HepG2 (cell line): ENCODE results near the gene NFKBIA. TPM values are rescaled to one million over a fixed set of nuclear protein-coding genes. Genes with fewer than 3 reads are reported as not detected.
A peak's percentile ranks its signal among the peaks of the same experiment; 100 is the strongest.

Experiments used
- ATAC-seq: fragments of 200-7000 bp; cut with Tn5 transposase; 3 replicates; pipeline ENCODE4 v1.9.1; 2020; ENCODE audit warnings: mild to moderate bottlenecking, moderate library complexity
- BruUV-seq: library from RNA; stranded (reverse); fragments of 400-500 nt; replicated peaks from 2 replicates; lab custom pipeline; 2021; lab: Mats Ljungman, UMichigan
- CTCF ChIA-PET: fragments of 300-600 bp; formaldehyde crosslinking; extraction: SDS; loops from one replicate; lab custom pipeline; 2021; ENCODE audit warnings: low total read pairs, inconsistent platforms, low intra/inter-chr PET ratio; lab: Yijun Ruan, JAX
- POLR2A ChIA-PET: fragments of 350-600 bp; sonication (Branson Sonifier 250); formaldehyde crosslinking; loops from one replicate; lab custom pipeline; 2020; ENCODE audit warnings: antibody characterized with exemption, inconsistent platforms; lab: Yijun Ruan, JAX
- DNase-seq: peaks from one replicate; pipeline ENCODE4 v3.0.0-alpha.2; 2015; ENCODE audit warnings: low spot score
- FAIRE-seq: peaks from 3 replicates; lab custom pipeline; 2011; peaks lifted over from hg19 to GRCh38; lab: Jason Lieb, UNC
- H2AFZ ChIP-seq: one replicate; pipeline ENCODE4 v1.6.1; 2011; ENCODE audit warnings: low read length, inconsistent platforms
- H3K27ac ChIP-seq: fragments of 300-600 bp; 3 replicates; pipeline ENCODE4 v1.8.0; 2011; ENCODE audit warnings: mixed run types, mild to moderate bottlenecking, mixed read lengths, low read length, inconsistent platforms; ENCODE audit not compliant: insufficient read depth; ENCODE audit errors: extremely low read length
- H3K27me3 ChIP-seq, 2 experiments: fragments of 200-600 bp in 1 of 2; 2 replicates in 1 of 2; 3 replicates in 1 of 2; pipeline versions ENCODE4 v1.6.0 to v1.8.0; 2011; ENCODE audit warnings: low read length in 2 of 2, mild to moderate bottlenecking in 2 of 2, moderate library complexity in 2 of 2, inconsistent platforms in 1 of 2; ENCODE audit not compliant: insufficient read depth in 2 of 2, control insufficient read depth in 1 of 2
- H3K36me3 ChIP-seq, 2 experiments: fragments of 200-600 bp in 1 of 2; replicated peaks in 1 of 2; 2 replicates in 1 of 2; 3 replicates in 1 of 2; pipeline versions ENCODE4 v1.5.1 to v1.8.0; 2011; ENCODE audit warnings: low read length in 2 of 2, inconsistent platforms in 1 of 2; ENCODE audit not compliant: insufficient read depth in 2 of 2, control insufficient read depth in 1 of 2
- H3K4me1 ChIP-seq: 2 replicates; pipeline ENCODE4 v1.5.1; 2012; ENCODE audit warnings: low read length, inconsistent platforms; ENCODE audit not compliant: insufficient read depth
- H3K4me2 ChIP-seq: 2 replicates; pipeline ENCODE4 v1.6.0; 2011; ENCODE audit warnings: low read depth, low read length, inconsistent platforms
- H3K4me3 ChIP-seq, 3 experiments: fragments of 200-600 bp in 1 of 3; sonication (generic), shearing (Covaris generic) in 1 of 3; replicated peaks in 1 of 3; 2 replicates each; pipeline ENCODE4 v1.5.1; 2011 to 2016; ENCODE audit warnings: low read length in 3 of 3, inconsistent platforms in 2 of 3, low read depth in 2 of 3, mild to moderate bottlenecking in 2 of 3, control low read depth in 1 of 3, mixed read lengths in 1 of 3; ENCODE audit not compliant: insufficient read depth in 1 of 3
- H3K79me2 ChIP-seq: one replicate; pipeline ENCODE4 v1.6.1; 2011; ENCODE audit warnings: low read length, inconsistent platforms; ENCODE audit not compliant: insufficient read depth
- H3K9ac ChIP-seq: 2 replicates; pipeline ENCODE4 v1.6.0; 2011; ENCODE audit warnings: mild to moderate bottlenecking, low read depth, low read length, inconsistent platforms; ENCODE audit not compliant: insufficient read depth
- H3K9me3 ChIP-seq: 2 replicates; pipeline ENCODE4 v1.5.1; 2012; ENCODE audit warnings: mild to moderate bottlenecking, low read length
- H4K20me1 ChIP-seq: 2 replicates; pipeline ENCODE4 v1.6.0; 2011; ENCODE audit warnings: inconsistent platforms, mild to moderate bottlenecking, low read length, moderate library complexity; ENCODE audit not compliant: insufficient read depth
- BCL6 ChIP-seq: IDR thresholded peaks from 2 replicates; pipeline ENCODE4 v1.6.1; 2016; ENCODE audit warnings: missing genetic modification reagents, missing compliant biosample characterization
- DMTF1 ChIP-seq: sonication (generic); formaldehyde crosslinking; IDR thresholded peaks from 2 replicates; pipeline ENCODE4 v1.4.0; 2020; ENCODE audit warnings: mild to moderate bottlenecking, missing genetic modification reagents
- EHMT2 ChIP-seq: fragments of 200-600 bp; sonication (generic); IDR thresholded peaks from 2 replicates; pipeline ENCODE4 v1.7.0; 2017; ENCODE audit warnings: antibody characterized with exemption, low read depth, low read length, borderline replicate concordance
- EP300 ChIP-seq, 3 experiments: sonication (generic) in 1 of 3; formaldehyde crosslinking in 1 of 3; IDR thresholded peaks; 2 replicates each; pipeline versions ENCODE4 v1.5.1 to v1.6.1; 2011 to 2020; ENCODE audit warnings: low read depth in 2 of 3, low read length in 2 of 3, borderline replicate concordance in 1 of 3, improper control_type of control experiment in 1 of 3, mild to moderate bottlenecking in 1 of 3, missing genetic modification reagents in 1 of 3, moderate library complexity in 1 of 3
- HCFC1 ChIP-seq: fragments of 150-350 bp; IDR thresholded peaks from 2 replicates; pipeline ENCODE4 v1.6.1; 2014; ENCODE audit warnings: low read depth, low read length
- HES4 ChIP-seq: sonication (generic); formaldehyde crosslinking; IDR thresholded peaks from 2 replicates; pipeline ENCODE4 v1.9.0; 2021; ENCODE audit warnings: mild to moderate bottlenecking, missing genetic modification reagents, borderline replicate concordance
- HHEX ChIP-seq: IDR thresholded peaks from 2 replicates; pipeline ENCODE4 v1.6.1; 2016; ENCODE audit warnings: control low read depth
- HIVEP1 ChIP-seq: sonication (generic); formaldehyde crosslinking; IDR thresholded peaks from 2 replicates; pipeline ENCODE4 v1.4.0; 2020; ENCODE audit warnings: mild to moderate bottlenecking, missing genetic modification reagents
- KDM5A ChIP-seq: fragments of 200-600 bp; sonication (generic); IDR thresholded peaks from 2 replicates; pipeline ENCODE4 v1.7.0; 2018; ENCODE audit warnings: antibody characterized with exemption, mild to moderate bottlenecking, low read length, borderline replicate concordance
- MXD1 ChIP-seq: sonication (generic); formaldehyde crosslinking; IDR thresholded peaks from 2 replicates; pipeline ENCODE4 v1.4.0; 2020; ENCODE audit warnings: mild to moderate bottlenecking, missing genetic modification reagents
- PBX2 ChIP-seq: IDR thresholded peaks from 2 replicates; pipeline ENCODE4 v1.6.1; 2016; ENCODE audit warnings: control low read depth
- PHF8 ChIP-seq: sonication (generic); formaldehyde crosslinking; IDR thresholded peaks from 2 replicates; pipeline ENCODE4 v1.5.0; 2020; ENCODE audit warnings: missing genetic modification reagents
- PRPF4 ChIP-seq: fragments of 200-400 bp; formaldehyde crosslinking; IDR thresholded peaks from 2 replicates; pipeline ENCODE4 v1.6.1; 2016; ENCODE audit warnings: low read length, low read depth; ENCODE audit not compliant: poor library complexity, severe bottlenecking
- RFX1 ChIP-seq: fragments of 450-650 bp; IDR thresholded peaks from 2 replicates; pipeline ENCODE4 v1.6.1; 2017
- SIX1 ChIP-seq: sonication (generic); formaldehyde crosslinking; IDR thresholded peaks from 2 replicates; pipeline ENCODE4 v1.4.0; 2020; ENCODE audit warnings: missing genetic modification reagents, borderline replicate concordance
- SMAD9 ChIP-seq: sonication (generic); formaldehyde crosslinking; IDR thresholded peaks from 2 replicates; pipeline ENCODE4 v1.5.1; 2020; ENCODE audit warnings: mild to moderate bottlenecking, missing genetic modification reagents
- TARDBP ChIP-seq: sonication (generic); formaldehyde crosslinking; IDR thresholded peaks from 2 replicates; pipeline ENCODE4 v1.8.0; 2022; ENCODE audit warnings: mild to moderate bottlenecking, missing genetic modification reagents
- ZMYM3 ChIP-seq: sonication (generic); formaldehyde crosslinking; IDR thresholded peaks from 2 replicates; pipeline ENCODE4 v1.5.1; 2020; ENCODE audit warnings: mild to moderate bottlenecking, missing genetic modification reagents
- ZNF282 ChIP-seq: fragments of 450-650 bp; IDR thresholded peaks from 2 replicates; pipeline ENCODE4 v1.6.1; 2018; ENCODE audit not compliant: partially characterized antibody
- ZNF33B ChIP-seq: sonication (generic); formaldehyde crosslinking; IDR thresholded peaks from 2 replicates; pipeline ENCODE4 v1.5.1; 2020; ENCODE audit warnings: mild to moderate bottlenecking, missing genetic modification reagents
- ZNF343 ChIP-seq: sonication (generic); formaldehyde crosslinking; IDR thresholded peaks from 2 replicates; pipeline ENCODE4 v1.4.0; 2020; ENCODE audit warnings: mild to moderate bottlenecking, missing genetic modification reagents
- ZNF501 ChIP-seq: sonication (generic); formaldehyde crosslinking; IDR thresholded peaks from 2 replicates; pipeline ENCODE4 v1.5.1; 2020; ENCODE audit warnings: mild to moderate bottlenecking, moderate library complexity, missing genetic modification reagents
- ZNF792 ChIP-seq: IDR thresholded peaks from 2 replicates; pipeline ENCODE4 v1.6.1; 2016
- ZNF83 ChIP-seq: sonication (generic); formaldehyde crosslinking; IDR thresholded peaks from 2 replicates; pipeline ENCODE4 v1.4.0; 2020; ENCODE audit warnings: missing genetic modification reagents, mild to moderate bottlenecking, borderline replicate concordance
- ZNF891 ChIP-seq: sonication (generic); formaldehyde crosslinking; IDR thresholded peaks from 2 replicates; pipeline ENCODE4 v1.5.0; 2020; ENCODE audit warnings: mild to moderate bottlenecking, missing genetic modification reagents
- WGBS: methylation state at CpG from one replicate; pipeline ENCODE4 v1.1.6; 2017; ENCODE audit warnings: low lambda C conversion rate; 5-methylcytosine and 5-hydroxymethylcytosine counted together
- in situ Hi-C: cut with HindIII; loops from 2 replicates; pipeline ENCODE4 v1.10.0; 2017; ENCODE audit warnings: low pct_unique_long_range_greater_than_20kb; ENCODE audit not compliant: extremely low pct_ligation_motif_present
- intact Hi-C: fragments of 100-400 bp; cut with micrococcal nuclease; formaldehyde crosslinking; loops from one replicate; pipeline ENCODE4 v1.10.0; 2022; ENCODE audit not compliant: unreplicated experiment
- polyA plus RNA-seq, 8 experiments: library from polyadenylated mRNA; depleted of rRNA in 3 of 8; stranded (reverse) in 7 of 8; unstranded in 1 of 8; fragments of >200 nt; fragmentation: Illumina TruSeq in 4 of 8; extraction: Trizol in 4 of 8; gene quantifications; 2 replicates each; pipeline versions ENCODE4 v1.2.1 to v1.2.3, GENCODE V29; 2011 to 2016; ENCODE audit warnings: low read depth in 4 of 8, missing spikeins in 1 of 8, mixed read lengths in 1 of 8; ENCODE audit not compliant: insufficient read depth in 1 of 8
- total RNA-seq, 5 experiments: library from RNA; depleted of rRNA; stranded (reverse); fragments of >200 nt; fragmentation: Illumina TruSeq; extraction: Trizol; gene quantifications; 2 replicates each; pipeline ENCODE4 v1.2.3, GENCODE V29; 2016; ENCODE audit warnings: low read depth in 1 of 5

Gene NFKBIA
- total and polyA plus RNA-seq, 2 of the 13 experiments (the other 11 are each of a cell fraction or from before 2014, with no cell fraction given): 197 to 319 TPM

GRCh38 chr14:35351897-35352273, 52.7 kb downstream of the NFKBIA start:
- H2AFZ ChIP-seq: peak overlapping the region; percentile 58
- H3K4me2 ChIP-seq: peak overlapping the region; percentile 22
- H3K9ac ChIP-seq: no peak overlapping the region
- H3K9me3 ChIP-seq: no peaks in the 10 kb centered on the region
- no peak overlapping the region for H3K27ac ChIP-seq
- H4K20me1 ChIP-seq: no peaks in the 10 kb centered on the region
- in situ Hi-C loops (no loop called here), intact Hi-C loops (no loop called here)
- H3K36me3 ChIP-seq: no peaks in the 10 kb centered on the region
- peaks cover 83% of the 10 kb centered on the region for H3K4me1 ChIP-seq
- FAIRE-seq (no peak), DNase-seq (no peak), ATAC-seq (no peak)
- no peaks in the 10 kb centered on the region for H3K79me2 ChIP-seq
- ChIA-PET CTCF (no interaction called here), POLR2A (interaction anchor here (1.0 to 3.0 kb wide), 11 partner anchors 9 to 60 kb away, joined by 3 to 15 read pairs (median 5); partner anchors contain the start of genes NFKBIA and PSMA6)
- BruUV-seq: no TSS peak
- no peaks in the 10 kb centered on the region for H3K27me3 ChIP-seq
- H3K4me3 ChIP-seq: no peak overlapping the region
- WGBS: 65% methylated on average over 4 of the region's 4 CpGs
- TF ChIP-seq HCFC1 (no peak), HIVEP1 (CRISPR knock-in tag) (no peak), SMAD9 (CRISPR knock-in tag) (no peak), SIX1 (CRISPR knock-in tag) (no peak), ZNF343 (CRISPR knock-in tag) (no peak), KDM5A (no peak), MXD1 (no peak), ZNF501 (CRISPR knock-in tag) (0 out of 2 replicates have a peak, but pooled peaks have one; percentile 19), ZNF83 (CRISPR knock-in tag) (no peak), EP300 (IDR thresholded peaks at IDR 0.05; ENCODE audit: low read depth in 2 of 2, low read length in 2 of 2) (no peak), EP300 (CRISPR knock-in tag; IDR thresholded peaks at IDR 0.05; ENCODE audit: borderline replicate concordance) (peak; percentile 17; the same call in 1 of the 2 replicates), TARDBP (CRISPR knock-in tag) (no peak), ZNF33B (0 out of 2 replicates have a peak, but pooled peaks have one; percentile 13), RFX1 (no peak), HHEX (no peak), PBX2 (CRISPR knock-in tag) (no peak), PRPF4 (no peak), EHMT2 (no peak), ZNF891 (CRISPR knock-in tag) (0 out of 2 replicates have a peak, but pooled peaks have one; percentile 5), ZNF792 (CRISPR knock-in tag) (0 out of 2 replicates have a peak, but pooled peaks have one; percentile 14), ZMYM3 (no peak), BCL6 (CRISPR knock-in tag) (no peak), DMTF1 (CRISPR knock-in tag) (no peak), ZNF282 (no peak), PHF8 (peak; percentile 21; the same call in 1 of the 2 replicates), HES4 (CRISPR knock-in tag) (no peak)
